A549 treated with GW870086 at 1 μM for 4 hours (cell line): Measurements from ENCODE around the gene ARAP3. TPM values are rescaled to one million over a fixed set of nuclear protein-coding genes. Genes with fewer than 3 reads are reported as not detected.

ENCODE experiments used
- total RNA-seq: library from RNA; stranded (reverse); fragments of 200-300 nt; extraction: Qiagen RNA extraction; gene quantifications from 5 replicates; pipeline ENCODE4 v1.2.3, GENCODE V29; 2022; ENCODE audit warnings: low read depth

The ARAP3 gene, protein sequence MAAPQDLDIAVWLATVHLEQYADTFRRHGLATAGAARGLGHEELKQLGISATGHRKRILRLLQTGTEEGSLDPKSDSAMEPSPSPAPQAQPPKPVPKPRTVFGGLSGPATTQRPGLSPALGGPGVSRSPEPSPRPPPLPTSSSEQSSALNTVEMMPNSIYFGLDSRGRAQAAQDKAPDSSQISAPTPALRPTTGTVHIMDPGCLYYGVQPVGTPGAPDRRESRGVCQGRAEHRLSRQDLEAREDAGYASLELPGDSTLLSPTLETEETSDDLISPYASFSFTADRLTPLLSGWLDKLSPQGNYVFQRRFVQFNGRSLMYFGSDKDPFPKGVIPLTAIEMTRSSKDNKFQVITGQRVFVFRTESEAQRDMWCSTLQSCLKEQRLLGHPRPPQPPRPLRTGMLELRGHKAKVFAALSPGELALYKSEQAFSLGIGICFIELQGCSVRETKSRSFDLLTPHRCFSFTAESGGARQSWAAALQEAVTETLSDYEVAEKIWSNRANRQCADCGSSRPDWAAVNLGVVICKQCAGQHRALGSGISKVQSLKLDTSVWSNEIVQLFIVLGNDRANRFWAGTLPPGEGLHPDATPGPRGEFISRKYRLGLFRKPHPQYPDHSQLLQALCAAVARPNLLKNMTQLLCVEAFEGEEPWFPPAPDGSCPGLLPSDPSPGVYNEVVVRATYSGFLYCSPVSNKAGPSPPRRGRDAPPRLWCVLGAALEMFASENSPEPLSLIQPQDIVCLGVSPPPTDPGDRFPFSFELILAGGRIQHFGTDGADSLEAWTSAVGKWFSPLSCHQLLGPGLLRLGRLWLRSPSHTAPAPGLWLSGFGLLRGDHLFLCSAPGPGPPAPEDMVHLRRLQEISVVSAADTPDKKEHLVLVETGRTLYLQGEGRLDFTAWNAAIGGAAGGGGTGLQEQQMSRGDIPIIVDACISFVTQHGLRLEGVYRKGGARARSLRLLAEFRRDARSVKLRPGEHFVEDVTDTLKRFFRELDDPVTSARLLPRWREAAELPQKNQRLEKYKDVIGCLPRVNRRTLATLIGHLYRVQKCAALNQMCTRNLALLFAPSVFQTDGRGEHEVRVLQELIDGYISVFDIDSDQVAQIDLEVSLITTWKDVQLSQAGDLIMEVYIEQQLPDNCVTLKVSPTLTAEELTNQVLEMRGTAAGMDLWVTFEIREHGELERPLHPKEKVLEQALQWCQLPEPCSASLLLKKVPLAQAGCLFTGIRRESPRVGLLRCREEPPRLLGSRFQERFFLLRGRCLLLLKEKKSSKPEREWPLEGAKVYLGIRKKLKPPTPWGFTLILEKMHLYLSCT (N-terminal part only)
- total RNA-seq = 3.3 to 4.8 TPM (median 4.2 TPM) in 5 replicates

DNA sequence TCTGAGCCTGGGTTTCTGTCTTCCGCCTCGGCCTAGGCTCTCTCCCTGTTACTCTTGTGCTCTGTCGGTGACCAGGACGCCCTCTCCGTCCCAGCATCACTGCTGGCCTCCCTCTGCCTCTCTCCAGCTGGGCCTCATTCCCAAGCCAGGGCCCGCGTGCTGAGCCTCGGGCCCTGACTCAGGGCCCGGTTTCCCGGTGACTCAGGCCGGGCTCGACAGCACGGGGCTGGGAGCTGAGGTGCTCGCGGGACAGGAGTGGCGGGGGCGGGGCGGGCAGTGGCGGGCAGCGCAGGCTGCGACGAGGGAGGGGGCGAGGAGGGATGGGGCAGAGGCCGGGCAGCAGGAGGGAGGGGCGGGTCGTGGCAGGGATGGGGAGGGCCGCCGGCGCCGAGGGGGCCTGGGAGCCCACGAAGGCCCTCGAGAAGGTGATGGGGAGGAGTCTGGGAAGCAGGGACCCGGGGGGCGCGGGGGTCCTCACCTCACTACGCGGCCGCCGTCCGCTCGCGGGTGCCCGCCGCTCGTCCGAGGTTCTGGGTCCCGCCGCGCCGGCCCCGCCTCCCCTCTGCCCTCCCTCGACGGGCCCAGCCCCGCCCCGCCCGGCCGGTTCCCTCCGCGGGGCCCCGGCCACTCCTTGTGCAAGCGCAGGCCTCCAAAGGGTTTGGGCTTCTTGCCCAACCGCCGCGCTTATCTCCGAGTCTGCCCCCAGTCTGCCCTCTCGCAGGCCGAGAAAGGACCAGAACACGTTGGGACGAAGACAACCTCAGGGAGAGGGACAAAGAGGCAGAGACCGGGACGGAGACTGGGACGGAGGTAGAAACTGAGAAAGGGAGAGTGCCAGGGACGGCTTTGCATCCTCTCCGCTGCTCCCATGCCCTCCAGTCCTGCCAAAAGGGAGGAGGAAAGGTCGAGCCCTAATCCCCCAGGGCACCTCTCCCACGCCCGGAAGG, at the start of gene ARAP3:
Gene ARAP3, minus strand, starts transcription at position 536 of the 947 bp plus-strand sequence. CDS start 1,744 bp downstream, outside the sequence.

DNA sequence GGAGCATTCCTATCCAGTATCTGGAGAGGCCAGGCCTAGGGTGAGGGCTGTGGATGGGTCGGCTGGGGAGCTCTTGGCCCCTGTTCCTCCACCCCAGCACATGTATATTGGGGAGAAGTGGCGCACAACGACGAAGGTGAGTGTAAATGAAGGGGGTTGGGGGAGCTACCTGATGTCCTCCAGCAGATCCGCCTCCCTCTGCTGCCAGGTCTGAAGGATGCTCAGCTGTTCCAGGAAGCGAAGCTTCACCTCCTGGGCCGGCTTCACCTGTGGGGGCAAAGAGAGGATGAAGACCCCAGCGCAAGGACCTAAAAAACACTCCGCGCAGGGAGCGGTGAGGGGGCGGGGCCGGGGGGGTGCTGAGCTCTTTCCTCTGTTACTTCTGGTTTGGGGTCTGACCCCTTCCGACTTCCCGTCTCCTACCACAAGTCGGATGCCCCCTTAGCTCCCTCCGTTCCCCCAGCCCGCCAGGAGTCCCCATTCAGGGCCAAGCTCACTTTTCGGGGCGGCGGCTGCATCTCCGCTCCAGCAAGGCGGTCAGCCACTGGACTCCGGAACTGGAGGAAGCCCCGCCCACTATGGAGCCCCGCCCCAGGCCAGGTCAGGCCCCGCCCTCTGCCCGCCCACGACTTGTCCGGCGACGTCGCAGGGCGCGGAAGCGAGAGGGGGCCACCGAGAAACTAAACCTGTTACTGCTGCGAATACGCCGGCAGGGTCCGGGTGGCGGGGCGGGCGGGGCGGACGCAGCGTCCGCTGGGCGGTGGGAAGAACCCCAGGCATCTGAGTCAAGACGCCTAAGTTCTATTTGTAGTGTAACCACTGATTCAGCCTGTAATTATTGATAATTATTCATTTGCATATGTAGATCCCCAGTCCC, 30.9 kb downstream of the ARAP3 start, which contains the start of gene FCHSD1:
Gene FCHSD1, minus strand, starts transcription at position 568 of the 877 bp plus-strand sequence. Its CDS starts 50 bp downstream, at position 518.

DNA sequence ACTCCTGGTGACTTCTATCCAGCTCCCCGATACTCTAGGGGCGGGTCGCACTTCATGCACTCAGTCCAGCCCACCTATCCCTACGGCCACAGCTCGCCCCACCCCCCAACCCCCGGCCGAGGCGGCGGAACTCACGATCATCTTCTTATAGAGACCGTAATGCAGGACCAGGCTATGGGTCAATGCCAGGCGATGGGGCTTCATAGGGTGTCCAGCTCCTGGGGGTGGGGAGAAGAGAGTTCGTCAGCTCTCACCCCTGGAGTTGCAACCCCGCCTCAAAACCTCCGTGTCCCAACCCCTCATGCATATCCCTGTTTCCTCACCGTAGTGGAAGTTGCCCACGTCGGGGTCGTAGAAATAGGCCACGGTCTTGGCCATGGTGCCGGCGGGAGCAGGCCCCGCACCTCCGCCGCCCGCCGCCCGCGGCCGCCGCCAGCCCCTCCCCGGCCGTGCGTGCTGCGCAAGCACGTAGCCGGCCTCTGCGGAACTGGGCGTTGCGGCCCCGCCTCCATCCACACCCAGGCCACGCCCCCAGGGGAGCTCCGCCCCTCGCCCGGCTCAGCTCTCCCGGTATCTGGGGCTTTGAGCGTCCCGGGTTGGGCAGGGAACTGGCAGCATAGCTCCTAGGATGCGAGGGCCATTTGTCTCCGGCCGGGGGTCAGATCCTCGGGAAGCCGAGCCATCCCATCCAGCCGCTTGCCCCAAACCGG, 45.5 kb downstream of the ARAP3 start, which contains the start of the genes HDAC3 and RELL2:
Gene HDAC3, minus strand, starts transcription at position 437 of the 710 bp plus-strand sequence. Its CDS starts 59 bp downstream, at position 378.
Gene RELL2, plus strand, starts transcription at position 585 of the 710 bp plus-strand sequence. CDS start 1,229 bp downstream, outside the sequence.

DNA sequence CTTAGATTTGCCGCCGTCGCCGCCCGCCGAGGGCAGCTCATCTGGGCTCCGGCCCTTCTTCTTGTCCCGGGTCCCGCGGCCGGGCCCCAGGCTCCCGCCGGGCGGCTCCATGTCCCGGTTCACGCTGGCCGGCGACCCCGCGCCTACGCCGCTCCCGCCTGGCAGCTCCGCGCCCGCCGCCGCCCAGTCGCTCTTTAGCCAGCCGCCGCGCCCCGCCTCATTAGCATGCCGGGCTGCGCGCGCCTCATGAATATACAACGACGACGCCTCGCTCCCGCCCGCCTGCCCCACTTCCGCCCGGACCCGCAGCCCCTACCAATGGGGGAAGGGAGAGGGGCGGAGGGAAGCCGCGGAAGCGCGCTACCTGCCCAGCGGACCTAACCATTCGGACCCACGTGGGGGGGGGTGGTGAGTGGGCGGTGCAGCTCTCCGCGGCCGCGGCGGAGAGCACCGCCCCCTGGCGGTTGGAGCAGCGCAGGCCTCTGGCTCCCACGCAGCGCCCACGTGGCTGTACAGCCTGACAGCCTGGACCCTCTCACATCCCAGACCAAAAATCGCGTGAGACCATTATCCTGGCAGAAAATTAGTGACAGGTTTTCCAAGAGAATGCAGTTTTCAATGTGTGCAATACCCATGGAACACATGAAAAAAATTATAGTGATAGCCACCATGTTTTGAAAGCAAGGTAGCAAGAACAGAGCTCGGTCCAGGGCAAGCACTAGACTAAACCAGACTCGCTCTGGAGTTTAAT, 63.1 kb downstream of the ARAP3 start, which contains the start of gene DIAPH1:
Gene DIAPH1, minus strand, starts transcription at position 197 of the 751 bp plus-strand sequence. Its CDS starts 86 bp downstream, at position 111.

Other genes with a start within 250 kb of the ARAP3 start
- gene PCDHGC3, start 206.3 kb downstream of the ARAP3 start, total RNA-seq = 5.4 to 6.5 TPM (median 5.8 TPM) in 5 replicates
- gene PCDHGC4, start 197.2 kb downstream of the ARAP3 start, total RNA-seq = not detected in 5 replicates
- 0.05 to 0.06 TPM in 2 of 5 replicates, not detected in the others for gene PCDHGC5, start 193.1 kb downstream of the ARAP3 start, total RNA-seq
- gene DIAPH1, start 63.2 kb downstream of the ARAP3 start, total RNA-seq = 90.1 to 106 TPM (median 102 TPM) in 5 replicates
- 43.3 to 53.6 TPM (median 48.3 TPM) in 5 replicates for gene HDAC3, start 45.4 kb downstream of the ARAP3 start, total RNA-seq
- 3.9 to 5.5 TPM (median 4.5 TPM) in 5 replicates for gene RELL2, start 45.2 kb downstream of the ARAP3 start, total RNA-seq
- gene FCHSD1, start 30.8 kb downstream of the ARAP3 start, total RNA-seq = 5.1 to 12.0 TPM (median 10.8 TPM) in 5 replicates
- 2.9 to 6.0 TPM (median 5.7 TPM) in 5 replicates for gene PCDH1, start 196.2 kb upstream of the ARAP3 start, total RNA-seq
- 40.3 to 57.3 TPM (median 53.8 TPM) in 5 replicates for gene DELE1, start 241.6 kb upstream of the ARAP3 start, total RNA-seq